Subcutaneous abdominal adipose tissue (tissue), 5 donors: Measurements from ENCODE around the gene DBF4B.

Source experiments
- H3K27ac ChIP-seq: one replicate; pipeline ENCODE4 v1.7.0; 2013; ENCODE audit warnings: low read depth, mild to moderate bottlenecking, inconsistent platforms, low read length, moderate library complexity
- H3K27me3 ChIP-seq, 5 donors: one replicate each; pipeline ENCODE4 v1.7.0; 2013; ENCODE audit warnings: low read length in 5 of 5, inconsistent platforms in 1 of 5; ENCODE audit not compliant: control insufficient read depth in 5 of 5, insufficient read depth in 4 of 5
- H3K36me3 ChIP-seq, 5 donors: one replicate each; pipeline ENCODE4 v1.7.0; 2013; ENCODE audit warnings: low read length in 5 of 5; ENCODE audit not compliant: control insufficient read depth in 5 of 5, insufficient read depth in 5 of 5
- H3K4me1 ChIP-seq, 5 donors: one replicate each; pipeline ENCODE4 v1.7.0; 2013; ENCODE audit warnings: low read length in 5 of 5, mild to moderate bottlenecking in 3 of 5, moderate library complexity in 1 of 5; ENCODE audit not compliant: control insufficient read depth in 5 of 5, insufficient read depth in 5 of 5
- H3K4me3 ChIP-seq, 5 donors: one replicate each; pipeline ENCODE4 v1.7.0; 2013; ENCODE audit warnings: low read length in 5 of 5, low read depth in 1 of 5
- H3K9ac ChIP-seq, 5 donors: one replicate each; pipeline ENCODE4 v1.7.0; 2013; ENCODE audit warnings: low read length in 5 of 5, mild to moderate bottlenecking in 4 of 5, moderate library complexity in 3 of 5
- H3K9me3 ChIP-seq, 5 donors: one replicate each; pipeline ENCODE4 v1.7.0; 2013; ENCODE audit warnings: low read length in 5 of 5; ENCODE audit not compliant: control insufficient read depth in 5 of 5
- donor health status: healthy.
- donor health status: healthy.
- donor health status: healthy.
- donor health status: healthy.
- donor health status: healthy.

The DBF4B gene

GRCh38 chr17:44759086-44759915 is 50.8 kb downstream of the DBF4B start:
- H3K4me3 ChIP-seq: peak overlapping the region in 2 of 5 donors; percentile 51 to 52
- H3K9me3 ChIP-seq: no peaks in the 10 kb centered on the region
- peaks cover 11 to 39% (median 33%) of the 10 kb centered on the region in 5 donors for H3K27me3 ChIP-seq
- no peak overlapping the region for H3K27ac ChIP-seq
- H3K36me3 ChIP-seq: no peaks in the 10 kb centered on the region
- H3K9ac ChIP-seq: no peak overlapping the region
- H3K4me1 ChIP-seq: peaks cover 0 to 12% (median 11%) of the 10 kb centered on the region in 5 donors

- Histone ChIP-seq H3K4me3 (no peak overlapping the region), H3K36me3 (no peaks in the 10 kb centered on the region), H3K9me3 (no peaks in the 10 kb centered on the region), H3K27me3 (peaks cover 11 to 39% (median 33%) of the 10 kb centered on the region in 5 donors), H3K4me1 (peaks cover 0 to 12% (median 11%) of the 10 kb centered on the region in 5 donors), H3K27ac (no peak overlapping the region), H3K9ac (no peak overlapping the region)
Measured at GRCh38 chr17:44759916-44760243, 51.4 kb downstream of the DBF4B start.

GRCh38 chr17:44760474-44761308 is 52.2 kb downstream of the DBF4B start:
- Histone ChIP-seq H3K27ac (no peak overlapping the region), H3K4me3 (no peak overlapping the region), H3K27me3 (peaks cover 11 to 39% (median 33%) of the 10 kb centered on the region in 5 donors), H3K4me1 (peaks cover 0 to 12% (median 11%) of the 10 kb centered on the region in 5 donors), H3K9me3 (no peaks in the 10 kb centered on the region), H3K9ac (no peak overlapping the region), H3K36me3 (no peaks in the 10 kb centered on the region)

GRCh38 chr17:44761932-44762810 is 53.7 kb downstream of the DBF4B start:
- H3K4me3 ChIP-seq: no peak overlapping the region
- no peak overlapping the region for H3K9ac ChIP-seq
- no peaks in the 10 kb centered on the region for H3K36me3 ChIP-seq
- peaks cover 11 to 41% (median 33%) of the 10 kb centered on the region in 5 donors for H3K27me3 ChIP-seq
- no peak overlapping the region for H3K27ac ChIP-seq
- H3K4me1 ChIP-seq: peaks cover 0 to 12% (median 11%) of the 10 kb centered on the region in 5 donors
- H3K9me3 ChIP-seq: no peaks in the 10 kb centered on the region

GRCh38 chr17:44763170-44763569 is 54.7 kb downstream of the DBF4B start:
- H3K4me1 ChIP-seq: peaks cover 0 to 12% (median 11%) of the 10 kb centered on the region in 5 donors
- no peak overlapping the region for H3K27ac ChIP-seq
- H3K9me3 ChIP-seq: no peaks in the 10 kb centered on the region
- no peaks in the 10 kb centered on the region for H3K36me3 ChIP-seq
- H3K4me3 ChIP-seq: no peak overlapping the region
- no peak overlapping the region for H3K9ac ChIP-seq
- peaks cover 11 to 31% (median 29%) of the 10 kb centered on the region in 5 donors for H3K27me3 ChIP-seq

GRCh38 chr17:44765965-44766364 is 57.5 kb downstream of the DBF4B start:
- no peak overlapping the region for H3K9ac ChIP-seq

GRCh38 chr17:44766409-44767038 is 58.1 kb downstream of the DBF4B start:
- Histone ChIP-seq H3K36me3 (no peaks in the 10 kb centered on the region), H3K9ac (no peak overlapping the region), H3K9me3 (no peaks in the 10 kb centered on the region), H3K4me3 (no peak overlapping the region), H3K27me3 (peaks cover 3 to 15% (median 11%) of the 10 kb centered on the region in 5 donors), H3K27ac (no peak overlapping the region), H3K4me1 (no peaks in the 10 kb centered on the region)

More at GRCh38 chr17:44765965-44766364, 57.5 kb downstream of the DBF4B start:
- H3K27ac ChIP-seq: no peak overlapping the region
- peaks cover 0 to 21% (median 16%) of the 10 kb centered on the region in 5 donors for H3K27me3 ChIP-seq
- H3K36me3 ChIP-seq: no peaks in the 10 kb centered on the region
- H3K4me3 ChIP-seq: no peak overlapping the region
- no peaks in the 10 kb centered on the region for H3K4me1 ChIP-seq
- no peaks in the 10 kb centered on the region for H3K9me3 ChIP-seq

- no peak overlapping the region for H3K4me3 ChIP-seq
- no peak overlapping the region for H3K27ac ChIP-seq
- H3K27me3 ChIP-seq: peaks cover 9 to 17% (median 16%) of the 10 kb centered on the region in 5 donors
- no peak overlapping the region for H3K9ac ChIP-seq
- H3K36me3 ChIP-seq: no peaks in the 10 kb centered on the region
- H3K9me3 ChIP-seq: no peaks in the 10 kb centered on the region
- no peaks in the 10 kb centered on the region for H3K4me1 ChIP-seq
Measured at GRCh38 chr17:44767493-44767892, 59.0 kb downstream of the DBF4B start.

- Histone ChIP-seq H3K9me3 (no peaks in the 10 kb centered on the region), H3K4me3 (no peak overlapping the region), H3K27ac (no peak overlapping the region), H3K9ac (no peak overlapping the region), H3K4me1 (no peaks in the 10 kb centered on the region), H3K27me3 (peaks cover 19 to 28% (median 23%) of the 10 kb centered on the region in 5 donors), H3K36me3 (no peaks in the 10 kb centered on the region)
Measured at GRCh38 chr17:44768505-44769142, 60.2 kb downstream of the DBF4B start.
